ENCODE results near the gene SOX6.

- TF ChIP-seq CTCF (IDR thresholded peaks at IDR 0.05; ENCODE audit: extremely low read depth in 1 of 2, insufficient read depth in 1 of 2, low read depth in 1 of 2, low read length in 2 of 2) (no peak), POLR2A (IDR thresholded peaks at IDR 0.05; ENCODE audit: low read depth, low read length) (no peak), FOS (IDR thresholded peaks at IDR 0.05; ENCODE audit: borderline replicate concordance, insufficient read depth, low read length) (no peak), POLR2AphosphoS5 (IDR thresholded peaks at IDR 0.05; ENCODE audit: insufficient read depth, low read depth, low read length) (no peak), JUN (IDR thresholded peaks at IDR 0.05; ENCODE audit: borderline replicate concordance, insufficient read depth, insufficient read length, low read depth) (no peak), EZH2 (IDR thresholded peaks at IDR 0.05; ENCODE audit: borderline replicate concordance, low read depth, low read length, severe bottlenecking) (no peak), MYC (IDR thresholded peaks at IDR 0.05; ENCODE audit: low read depth, low read length) (no peak)
Observed at GRCh38 chr11:16089481-16089880, 266.9 kb downstream of the SOX6 start.
